SK-N-SH (cell line): Measurements from ENCODE around the gene LSM4. TPM values are rescaled to one million over a fixed set of nuclear protein-coding genes. Genes with fewer than 3 reads are reported as not detected.

Source experiments
- CTCF ChIA-PET: fragments of 300-600, 350-600 bp; formaldehyde crosslinking; extraction: SDS; loops from one replicate; lab custom pipeline; 2021; lab: Yijun Ruan, JAX
- POLR2A ChIA-PET: fragments of 350-600 bp; sonication (Branson Sonifier 250); formaldehyde crosslinking; extraction: SDS; loops from one replicate; lab custom pipeline; 2020; ENCODE audit warnings: antibody characterized with exemption, inconsistent platforms; lab: Yijun Ruan, JAX
- DNase-seq: peaks from one replicate; pipeline ENCODE4 v3.0.0; 2012
- H2AFZ ChIP-seq: fragments of 200-600 bp; sonication (generic); 2 replicates; pipeline ENCODE4 v1.8.1; 2016; ENCODE audit warnings: antibody characterized with exemption, mild to moderate bottlenecking, low read depth
- H3F3A ChIP-seq: fragments of 200-600 bp; sonication (generic); replicated peaks from 2 replicates; pipeline ENCODE3; 2016; ENCODE audit warnings: antibody characterized with exemption, mild to moderate bottlenecking; ENCODE audit not compliant: insufficient read depth
- H3K27ac ChIP-seq, 2 experiments: fragments of 200-500 bp in 1 of 2; fragments of 200-600 bp in 1 of 2; sonication (Bioruptor generic) in 1 of 2; sonication (generic), shearing (Covaris generic) in 1 of 2; 2 replicates each; pipeline versions ENCODE4 v1.5.1 to v1.6.1; 2014 to 2016; ENCODE audit warnings: low read depth in 2 of 2, inconsistent platforms in 1 of 2, low read length in 1 of 2, mild to moderate bottlenecking in 1 of 2, mixed read lengths in 1 of 2
- H3K27me3 ChIP-seq: fragments of 200-600 bp; sonication (generic), shearing (Covaris generic); 2 replicates; pipeline ENCODE4 v1.6.1; 2016; ENCODE audit warnings: mixed run types; ENCODE audit not compliant: insufficient read depth
- H3K36me3 ChIP-seq, 2 experiments: fragments of 200-500 bp in 1 of 2; fragments of 200-600 bp in 1 of 2; sonication (Bioruptor generic) in 1 of 2; sonication (generic) in 1 of 2; replicated peaks in 1 of 2; 2 replicates each; pipeline versions ENCODE3 to v1.5.1; 2014 to 2016; ENCODE audit warnings: low read length in 1 of 2, mild to moderate bottlenecking in 1 of 2; ENCODE audit not compliant: insufficient read depth in 2 of 2, control insufficient read depth in 1 of 2
- H3K4me1 ChIP-seq, 2 experiments: fragments of 200-500 bp in 1 of 2; fragments of 200-600 bp in 1 of 2; sonication (Bioruptor generic) in 1 of 2; sonication (generic), shearing (Covaris generic) in 1 of 2; 2 replicates each; pipeline versions ENCODE4 v1.5.1 to v1.6.1; 2014 to 2016; ENCODE audit warnings: low read depth in 1 of 2, low read length in 1 of 2, mixed run types in 1 of 2; ENCODE audit not compliant: insufficient read depth in 2 of 2, control insufficient read depth in 1 of 2
- H3K4me2 ChIP-seq: fragments of 200-600 bp; sonication (generic), shearing (Covaris generic); 2 replicates; pipeline ENCODE4 v1.6.1; 2017; ENCODE audit warnings: mixed run types
- H3K4me3 ChIP-seq, 2 experiments: fragments of 200-500 bp in 1 of 2; fragments of 200-600 bp in 1 of 2; sonication (Bioruptor generic) in 1 of 2; sonication (generic), shearing (Covaris generic) in 1 of 2; 2 replicates each; pipeline versions ENCODE4 v1.5.1 to v1.8.1; 2014 to 2016; ENCODE audit warnings: low read depth in 2 of 2, inconsistent platforms in 1 of 2, low read length in 1 of 2, mild to moderate bottlenecking in 1 of 2, mixed read lengths in 1 of 2, moderate library complexity in 1 of 2
- H3K79me2 ChIP-seq: fragments of 200-600 bp; sonication (generic); 2 replicates; pipeline ENCODE4 v1.8.1; 2017; ENCODE audit warnings: mild to moderate bottlenecking; ENCODE audit not compliant: insufficient read depth
- H3K9ac ChIP-seq: fragments of 200-600 bp; sonication (generic); 2 replicates; pipeline ENCODE4 v1.6.1; 2017; ENCODE audit warnings: mixed run types
- H3K9me2 ChIP-seq: fragments of 200-600 bp; sonication (generic); 2 replicates; pipeline ENCODE4 v1.6.1; 2017; ENCODE audit warnings: mixed run types
- H3K9me3 ChIP-seq: fragments of 200-600 bp; sonication (generic); 2 replicates; pipeline ENCODE4 v1.6.1; 2017; ENCODE audit warnings: mixed run types, mild to moderate bottlenecking, moderate library complexity
- H4K20me1 ChIP-seq: fragments of 200-600 bp; sonication (generic); 2 replicates; pipeline ENCODE4 v1.6.1; 2017; ENCODE audit warnings: mild to moderate bottlenecking, mixed run types; ENCODE audit not compliant: insufficient read depth
- CTCF ChIP-seq: fragments of 200-600 bp; sonication (generic); IDR thresholded peaks from 2 replicates; pipeline ENCODE4 v1.6.1; 2017; ENCODE audit warnings: antibody characterized with exemption, mild to moderate bottlenecking, moderate library complexity
- EZH2phosphoT487 ChIP-seq: fragments of 200-600 bp; sonication (generic); IDR thresholded peaks from 2 replicates; pipeline ENCODE4 v1.6.1; 2017; ENCODE audit warnings: low read depth, mixed run types, mild to moderate bottlenecking, antibody characterized with exemption, moderate library complexity, borderline replicate concordance
- NRF1 ChIP-seq: IDR thresholded peaks from 2 replicates; pipeline ENCODE4 v1.6.1; 2012; ENCODE audit warnings: low read depth, mild to moderate bottlenecking, low read length
- POLR2AphosphoS5 ChIP-seq: IDR thresholded peaks from 2 replicates; pipeline ENCODE4 v1.6.1; 2012; ENCODE audit warnings: low read depth, low read length
- SIN3A ChIP-seq: IDR thresholded peaks from 2 replicates; pipeline ENCODE4 v1.6.1; 2012; ENCODE audit warnings: low read depth, mild to moderate bottlenecking, low read length, moderate library complexity, borderline replicate concordance
- SMC3 ChIP-seq: IDR thresholded peaks from 2 replicates; pipeline ENCODE4 v1.6.1; 2012; ENCODE audit warnings: low read depth, low read length, improper control_type of control experiment
- TAF1 ChIP-seq: IDR thresholded peaks from 2 replicates; pipeline ENCODE4 v1.6.1; 2012; ENCODE audit warnings: low read depth, mild to moderate bottlenecking, low read length, moderate library complexity, borderline replicate concordance
- YY1 ChIP-seq: IDR thresholded peaks from 2 replicates; pipeline ENCODE4 v1.4.0; 2012; ENCODE audit warnings: low read depth, mild to moderate bottlenecking
- WGBS: methylation state at CpG from one replicate; pipeline ENCODE4 v1.1.6; 2017; ENCODE audit warnings: low lambda C conversion rate; 5-methylcytosine and 5-hydroxymethylcytosine counted together
- polyA plus RNA-seq, 3 experiments: library from polyadenylated mRNA; depleted of rRNA; stranded (reverse); fragments of >200 nt; gene quantifications; 2 replicates each; pipeline ENCODE4 v1.2.3, GENCODE V29; 2012
- TF ChIP-seq, protein P1 (sequence below): IDR thresholded peaks from 2 replicates; pipeline ENCODE4 v1.4.0; 2012; ENCODE audit warnings: low read depth

Gene LSM4
- polyA plus RNA-seq, 1 of the 3 experiments (the other 2 are of a cell fraction) = 277 TPM

DNA sequence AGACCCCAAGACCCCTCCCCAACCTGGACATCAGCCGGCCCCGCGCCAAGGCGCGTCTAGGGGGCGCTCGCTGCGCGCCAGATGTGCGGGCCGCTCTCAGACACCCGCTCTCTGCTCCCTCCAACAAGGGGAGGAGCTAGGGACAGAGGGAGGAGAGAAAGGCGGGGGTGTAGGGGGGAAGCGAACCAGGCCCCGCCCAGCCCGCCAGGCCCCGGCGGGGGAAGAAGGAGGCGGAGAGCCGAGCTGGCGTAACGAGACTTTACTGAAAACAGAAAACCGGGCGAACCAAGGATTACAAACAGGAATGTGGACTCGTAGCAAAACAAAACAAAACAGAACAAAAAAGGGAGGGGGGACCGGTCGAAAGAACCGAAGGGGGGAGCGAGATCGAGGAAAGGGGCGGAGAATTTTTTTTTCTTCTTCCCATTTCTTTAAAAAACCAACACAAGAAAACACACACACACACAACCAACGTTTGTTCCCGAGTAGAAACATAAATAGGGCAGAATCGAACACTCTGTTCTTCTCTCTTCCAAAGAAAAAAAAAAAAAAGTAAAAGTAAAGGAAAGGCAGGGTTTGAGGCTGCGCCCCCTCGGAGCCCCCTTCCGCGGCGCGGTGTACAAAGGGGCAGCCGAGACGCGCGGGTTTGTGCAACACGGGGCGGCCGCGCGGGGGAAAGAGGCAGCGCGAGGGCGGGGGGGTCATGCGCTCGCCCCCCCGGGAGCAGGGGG is 43.2 kb downstream of the LSM4 start (continued):
- TF ChIP-seq CTCF (peak; percentile 97), TAF1 (peak; percentile 70), SIN3A (peak; percentile 53; the same call in 1 of the 2 replicates)
- TF ChIP-seq, protein P1, sequence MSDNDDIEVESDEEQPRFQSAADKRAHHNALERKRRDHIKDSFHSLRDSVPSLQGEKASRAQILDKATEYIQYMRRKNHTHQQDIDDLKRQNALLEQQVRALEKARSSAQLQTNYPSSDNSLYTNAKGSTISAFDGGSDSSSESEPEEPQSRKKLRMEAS = peak; percentile 54; the same call in 1 of the 2 replicates

- H3K27ac ChIP-seq = peak overlapping the region; percentile 31 to 97; a peak in 3 of 4 replicates
- peaks cover 66% of the 10 kb centered on the region for H3K79me2 ChIP-seq
- no peaks in the 10 kb centered on the region for H3K9me2 ChIP-seq
- H3K27me3 ChIP-seq = no peaks in the 10 kb centered on the region
- TF ChIP-seq SMC3 (no peak), SIN3A (no peak), EZH2phosphoT487 (no peak), POLR2AphosphoS5 (no peak), YY1 (no peak), NRF1 (no peak), CTCF (no peak)
- no peak overlapping the region for H2AFZ ChIP-seq
- H3K36me3 ChIP-seq = peaks cover 4 to 18% of the 10 kb centered on the region in 2 experiments
- ChIA-PET POLR2A (interaction anchor here (0.6 to 6.1 kb wide), 10 partner anchors 13 to 110 kb away, joined by 3 to 112 read pairs (median 22); partner anchors contain the start of gene LSM4), CTCF (interaction anchor here (0.6 to 13.0 kb wide), 55 partner anchors 9 to 505 kb away, joined by 3 to 216 read pairs (median 6); partner anchors contain the start of genes LRRC25, LSM4, MPV17L2 and RAB3A)
- peaks cover 16 to 18% of the 10 kb centered on the region in 2 experiments; a peak in 3 of 4 replicates for H3K4me1 ChIP-seq
- H3K4me3 ChIP-seq = peak overlapping the region; percentile 74 to 92
- H3K9me3 ChIP-seq = no peaks in the 10 kb centered on the region
- 7% methylated on average over 5 of the region's 5 CpGs for WGBS
- H3K9ac ChIP-seq = peak overlapping the region; percentile 98
- H3F3A ChIP-seq = peaks cover 24% of the 10 kb centered on the region
- peak overlapping the region; percentile 93 for H3K4me2 ChIP-seq
- peaks cover 61% of the 10 kb centered on the region for H4K20me1 ChIP-seq
- no peak for DNase-seq
These were observed 43.7 kb downstream of the LSM4 start for GRCh38 chr19:18279266-18279515.
